TTC549 (cell line): ENCODE measurements around the gene TM4SF20.
"Not testable (repeated sequence)": the region's sequence is repeated elsewhere in the genome, so short reads cannot be mapped to it uniquely, and the experiment has no call there.

Source experiments
- FAIRE-seq: peaks from 2 replicates; lab custom pipeline; 2012; peaks lifted over from hg19 to GRCh38; lab: Jason Lieb, UNC

TM4SF20 gene

DNA sequence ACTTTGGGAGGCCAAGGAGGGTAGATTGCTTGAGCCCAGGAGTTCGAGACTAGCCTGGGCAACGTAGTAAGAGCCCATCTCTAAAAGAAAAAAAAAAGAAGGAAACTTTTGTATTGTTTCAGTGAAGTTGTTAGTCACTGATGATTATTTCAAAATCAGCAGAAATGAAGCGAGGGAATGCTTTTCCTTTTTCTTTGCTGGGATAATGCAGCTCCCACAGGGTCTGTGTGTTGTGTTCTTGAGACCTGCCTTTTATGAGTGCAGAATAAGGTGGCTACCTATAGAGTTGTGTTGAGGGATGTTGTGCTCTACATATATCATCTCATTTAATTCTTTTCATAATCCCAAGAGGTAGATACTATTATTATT lies 11.7 kb downstream of the TM4SF20 start:
- FAIRE-seq = no peak

DNA sequence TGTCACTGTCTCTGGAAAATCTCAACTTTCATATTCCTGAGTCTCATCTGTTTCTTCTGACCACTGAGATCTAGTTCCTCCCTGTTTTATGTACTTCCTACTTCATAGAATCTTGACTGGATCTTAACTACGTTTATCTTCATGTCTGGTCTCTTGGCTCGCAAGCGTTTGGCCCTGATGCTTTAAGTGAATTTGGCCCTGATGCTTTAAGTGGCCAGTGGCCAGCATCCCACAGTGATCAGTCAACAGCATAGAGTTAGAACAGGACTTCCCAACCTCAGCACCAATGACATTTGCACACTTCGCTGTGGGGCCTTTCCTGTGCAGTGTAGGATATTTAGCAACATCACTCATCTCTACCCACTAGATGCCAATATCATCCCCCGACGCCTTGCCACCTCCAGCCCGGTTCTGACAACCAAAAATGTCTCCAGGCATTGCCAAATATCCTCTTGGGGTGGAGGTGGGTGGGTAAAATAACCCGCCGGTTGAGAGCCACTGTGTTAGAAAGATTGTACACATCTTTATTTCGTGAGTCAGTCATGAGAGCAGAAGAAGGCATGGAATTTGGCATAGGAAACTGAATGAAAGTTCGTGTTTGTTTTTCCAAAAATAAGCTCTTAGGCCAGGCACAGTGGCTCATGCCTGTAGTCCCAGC lies 12.2 kb downstream of the TM4SF20 start:
- no peak for FAIRE-seq

DNA sequence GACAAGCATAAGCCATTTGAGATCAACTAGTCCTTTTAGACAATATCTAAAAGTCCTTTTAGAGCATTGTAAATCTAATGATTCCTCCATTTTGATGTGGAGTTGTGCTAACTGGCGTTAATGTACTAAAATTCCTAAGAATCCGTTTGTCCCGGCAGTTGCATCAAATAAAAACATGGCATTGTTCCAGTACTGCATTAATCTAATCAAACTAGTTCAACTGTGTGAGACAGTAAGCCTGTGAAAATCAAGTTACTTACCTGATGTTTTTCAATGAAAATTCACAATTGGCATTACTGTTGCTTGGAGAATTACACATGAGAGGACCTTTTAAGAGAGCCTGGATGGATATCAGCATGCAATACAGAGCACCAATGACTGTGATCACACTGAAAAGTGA lies 13.3 kb downstream of the TM4SF20 start:
- FAIRE-seq = no peak

DNA sequence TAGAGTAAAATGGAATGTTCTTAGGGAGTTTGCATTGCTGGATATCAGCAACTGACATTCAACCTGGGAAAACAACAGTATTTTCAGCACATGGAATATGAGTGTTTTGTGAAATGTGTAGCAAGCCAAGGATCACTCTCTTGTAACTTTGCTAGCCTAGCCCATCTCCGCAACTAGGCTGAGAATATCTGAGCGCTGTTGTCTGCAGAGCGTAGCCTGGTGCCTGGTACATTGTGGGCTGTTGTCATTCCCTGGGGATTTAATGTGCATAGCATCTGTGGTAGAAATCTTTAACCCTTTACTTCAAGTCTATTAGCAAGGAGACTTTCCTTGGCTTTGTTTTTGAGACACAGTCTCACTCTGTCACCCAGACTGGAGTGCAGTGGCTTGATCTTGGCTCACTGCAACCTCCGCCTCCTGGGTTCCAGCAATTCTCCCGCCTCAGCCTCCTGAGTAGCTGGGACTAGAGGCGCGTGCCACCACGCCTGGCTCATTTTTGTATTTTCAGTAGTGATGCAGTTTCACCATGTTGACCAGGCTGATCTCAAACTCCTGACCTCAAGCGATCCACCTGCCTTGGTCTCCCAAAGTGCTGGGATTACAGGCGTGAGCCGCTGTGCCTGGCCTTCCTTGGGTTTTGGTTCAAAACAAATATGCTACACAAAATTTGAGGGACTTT lies 14.4 kb downstream of the TM4SF20 start:
- not testable (repeated sequence) for FAIRE-seq

DNA sequence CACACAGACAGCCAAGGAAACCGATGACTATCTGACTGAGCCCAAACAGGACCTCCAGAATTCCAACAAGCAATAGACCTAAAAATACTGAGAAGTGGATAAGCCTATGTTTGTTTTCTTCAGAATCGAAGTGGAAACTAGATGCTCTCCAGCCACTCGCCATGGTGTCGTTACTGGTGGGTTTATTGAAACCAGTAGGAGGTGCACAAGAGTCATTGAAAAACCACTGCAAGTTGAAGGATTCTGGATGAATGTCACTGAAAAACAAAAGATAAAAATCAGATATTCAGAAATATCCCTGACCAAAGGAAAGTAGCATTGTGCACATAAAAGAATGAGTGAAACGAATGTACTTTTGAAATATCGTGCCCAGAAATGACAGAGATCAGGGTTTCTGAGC lies 15.3 kb downstream of the TM4SF20 start:
- peak; percentile 23 for FAIRE-seq

DNA sequence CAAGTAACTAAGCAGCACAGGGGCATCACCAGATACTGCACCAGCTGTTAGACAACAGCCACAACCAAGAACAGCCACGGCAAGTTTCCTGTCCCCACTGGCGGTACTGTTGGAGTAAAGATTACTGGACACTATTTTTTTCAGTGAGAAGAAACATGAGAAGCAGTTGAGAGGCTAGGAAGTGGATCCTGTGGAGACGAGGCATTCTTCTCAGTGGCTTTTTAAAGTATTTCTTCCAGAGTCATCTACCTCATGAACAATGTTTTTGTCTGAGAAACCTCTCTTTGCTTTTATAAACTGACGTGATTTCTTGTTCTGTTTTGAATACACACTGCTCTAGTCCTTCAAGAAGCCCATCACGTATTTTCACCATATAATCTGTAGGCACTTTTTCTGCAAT lies 18.8 kb downstream of the TM4SF20 start:
- no peak for FAIRE-seq

DNA sequence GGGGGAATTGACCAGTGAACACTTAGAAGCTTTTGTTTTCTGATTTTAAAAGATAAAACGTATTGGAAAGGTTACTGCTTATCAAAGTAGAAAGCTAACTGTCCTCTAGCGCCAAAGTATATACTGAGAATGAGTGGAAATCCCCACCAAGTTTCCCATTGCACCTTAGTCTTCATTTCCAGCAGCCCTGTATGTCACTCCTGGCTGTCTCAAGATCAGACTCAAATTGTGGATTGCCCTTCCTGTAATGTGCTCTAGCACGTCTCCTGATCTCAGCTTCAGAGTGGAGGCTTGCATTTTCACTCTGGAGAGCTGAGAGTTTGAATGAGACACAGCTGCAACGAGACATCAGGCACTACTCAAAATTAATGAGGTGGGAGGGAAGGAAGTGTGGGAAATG lies 27.5 kb downstream of the TM4SF20 start:
- no peak for FAIRE-seq

DNA sequence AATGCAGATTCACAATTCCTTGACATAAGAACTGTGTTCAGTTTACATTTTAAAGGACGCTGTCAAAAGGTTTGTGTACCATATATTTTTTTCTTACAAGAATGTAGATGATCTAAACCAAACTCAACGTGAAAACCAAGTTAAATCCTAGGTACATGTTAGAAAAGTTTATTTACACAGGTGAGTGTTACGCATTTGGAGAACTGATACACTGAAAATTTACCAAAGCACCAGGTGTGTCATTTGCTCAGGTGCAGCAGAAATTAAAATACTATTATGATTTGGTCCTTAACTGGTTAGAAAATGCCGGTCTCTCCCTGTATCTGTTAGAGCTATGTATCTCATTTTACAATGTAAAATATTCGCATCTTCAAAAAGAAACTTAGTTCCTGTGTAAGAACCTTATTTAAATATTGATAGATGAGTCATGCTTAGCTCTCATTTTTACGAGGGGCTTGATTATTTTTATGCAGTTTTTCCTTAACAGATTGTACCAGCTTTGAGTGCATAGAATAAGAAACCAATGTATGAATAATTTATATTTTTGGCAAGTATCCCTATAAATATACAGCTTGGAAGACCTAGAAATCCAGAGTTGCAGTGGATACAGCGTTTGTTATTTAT lies 29.0 kb downstream of the TM4SF20 start:
- FAIRE-seq = no peak

DNA sequence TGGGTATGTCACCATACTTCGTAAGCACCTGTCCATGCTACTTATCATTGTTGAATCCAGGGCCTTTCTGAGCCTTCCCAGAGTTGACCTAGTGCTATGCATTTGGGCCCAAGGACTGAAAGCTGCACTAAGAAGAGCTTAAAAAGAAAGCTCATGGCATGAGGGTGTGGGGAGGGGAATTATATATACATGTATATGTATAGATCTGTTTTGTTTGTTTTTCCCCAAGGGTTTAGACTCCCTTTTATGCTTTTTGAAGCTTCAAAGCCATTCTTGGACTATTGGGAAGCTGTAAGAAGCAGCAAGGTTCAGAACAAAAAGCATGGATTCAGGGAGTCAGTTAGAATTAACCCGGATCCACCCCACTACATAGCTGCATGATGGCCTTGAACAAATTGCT lies 30.8 kb downstream of the TM4SF20 start:
- no peak for FAIRE-seq

DNA sequence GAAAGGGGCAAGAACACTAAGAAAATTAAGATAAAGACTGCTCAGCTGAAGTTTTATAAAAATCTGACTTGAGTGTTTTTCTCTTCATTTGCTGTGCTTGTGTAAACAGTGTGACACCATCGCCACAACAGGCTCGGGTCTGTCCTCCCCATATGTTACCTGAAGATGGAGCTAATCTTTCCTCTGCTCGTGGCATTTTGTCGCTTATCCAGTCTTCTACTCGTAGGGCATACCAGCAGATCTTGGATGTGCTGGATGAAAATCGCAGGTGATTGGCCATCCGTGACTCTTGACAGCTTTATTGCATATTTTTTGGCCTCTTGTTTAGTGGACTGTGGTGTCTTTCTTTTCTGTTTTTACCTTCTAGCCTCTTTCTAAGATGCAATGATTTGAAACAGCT lies 32.0 kb downstream of the TM4SF20 start:
- FAIRE-seq = no peak

DNA sequence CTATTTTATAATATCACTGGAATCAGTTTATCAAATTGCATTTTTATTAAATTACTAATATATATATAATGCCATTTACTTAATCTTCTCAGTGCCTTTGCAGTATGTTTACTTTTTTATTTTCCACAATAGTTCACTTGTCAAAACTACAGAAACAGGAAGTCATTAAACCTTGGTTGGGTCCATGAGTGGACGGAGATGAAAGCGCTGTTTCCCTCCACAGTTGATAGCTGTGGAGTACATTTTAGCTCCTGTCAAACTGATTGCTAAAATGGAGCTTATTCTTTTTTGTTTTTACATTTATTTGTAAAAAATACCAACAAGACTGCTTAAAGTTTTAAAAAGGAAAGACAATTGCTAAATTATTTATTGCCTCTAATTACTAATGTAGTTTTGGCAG lies 34.9 kb downstream of the TM4SF20 start:
- no peak for FAIRE-seq

DNA sequence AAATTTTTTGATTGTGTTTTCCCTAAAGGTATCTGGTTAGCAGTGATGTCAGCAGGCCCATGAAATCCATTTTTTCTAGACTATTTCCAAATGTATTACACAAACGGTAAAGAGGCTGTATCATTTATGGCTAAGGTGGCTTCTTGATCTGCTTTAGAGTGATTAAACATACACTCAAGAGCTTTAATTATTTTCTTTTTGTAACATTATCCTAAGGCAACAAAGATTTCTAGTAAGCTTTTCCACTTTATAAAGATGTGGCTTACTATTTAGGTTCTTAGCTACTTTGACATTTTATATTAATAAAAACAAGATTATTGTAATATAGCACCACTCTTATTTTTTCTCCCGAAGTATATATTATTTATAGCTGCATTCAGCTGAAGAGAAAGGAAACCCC lies 37.6 kb downstream of the TM4SF20 start:
- no peak for FAIRE-seq

DNA sequence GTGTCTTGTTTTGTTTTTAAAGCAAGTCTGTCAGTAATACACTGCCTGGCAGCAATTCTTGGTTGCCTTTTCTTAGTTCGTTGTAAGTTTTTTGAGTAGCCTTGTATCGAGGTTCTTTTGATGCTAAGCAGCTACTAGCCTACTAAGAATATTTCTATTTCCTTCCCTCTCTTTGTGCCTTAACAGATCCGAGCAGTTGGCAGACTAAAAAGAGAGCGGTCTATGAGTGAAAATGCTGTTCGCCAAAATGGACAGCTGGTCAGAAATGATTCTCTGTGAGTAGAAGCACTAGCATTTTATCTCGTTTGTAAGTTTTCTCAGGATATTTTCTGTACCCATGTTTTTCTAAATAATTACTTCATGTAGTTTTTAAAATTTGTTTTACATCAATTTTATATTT lies 39.0 kb downstream of the TM4SF20 start:
- FAIRE-seq = no peak

DNA sequence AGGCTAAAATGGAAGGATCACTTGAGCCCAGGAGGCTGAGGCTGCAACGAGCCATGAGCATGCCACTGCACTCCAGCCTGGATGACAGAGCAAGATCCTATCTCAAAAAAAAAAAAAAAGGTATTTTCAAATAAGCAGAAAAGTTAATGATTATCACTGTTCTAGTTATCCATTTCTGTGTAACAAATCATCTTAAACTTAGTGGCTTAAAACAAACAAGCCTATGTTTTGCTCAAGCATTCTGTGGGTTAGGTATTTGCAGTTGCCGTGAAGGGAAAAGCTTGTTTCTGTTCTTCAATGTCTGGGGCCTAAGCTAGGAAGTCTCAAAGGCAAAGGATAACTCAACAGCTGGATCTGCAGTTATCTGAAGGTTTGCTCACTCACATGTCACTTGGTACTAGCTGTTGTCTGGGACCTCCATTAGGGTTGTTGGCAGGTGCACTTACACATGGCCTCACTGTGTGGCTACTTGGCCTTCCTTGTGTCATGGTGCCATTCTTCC lies 40.0 kb downstream of the TM4SF20 start:
- FAIRE-seq = no peak

DNA sequence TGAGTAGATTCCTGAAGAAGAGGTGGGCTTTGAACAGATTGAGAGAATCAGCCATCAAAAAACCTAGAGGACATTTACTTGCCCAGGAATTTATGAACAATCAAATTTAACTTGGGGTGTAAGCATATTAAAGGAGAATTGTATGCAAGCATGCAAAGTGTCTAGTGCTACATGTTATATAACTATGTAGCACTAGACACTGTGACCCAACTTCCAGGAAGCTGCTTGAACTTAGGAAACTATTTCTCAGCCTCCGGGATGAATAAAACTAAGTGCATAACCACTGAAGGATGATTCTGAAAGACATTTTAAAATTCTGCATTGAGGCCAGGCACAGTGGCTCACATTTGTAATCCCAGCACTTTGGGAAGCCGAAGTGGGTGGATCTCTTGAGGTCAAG lies 41.7 kb downstream of the TM4SF20 start:
- FAIRE-seq = no peak

DNA sequence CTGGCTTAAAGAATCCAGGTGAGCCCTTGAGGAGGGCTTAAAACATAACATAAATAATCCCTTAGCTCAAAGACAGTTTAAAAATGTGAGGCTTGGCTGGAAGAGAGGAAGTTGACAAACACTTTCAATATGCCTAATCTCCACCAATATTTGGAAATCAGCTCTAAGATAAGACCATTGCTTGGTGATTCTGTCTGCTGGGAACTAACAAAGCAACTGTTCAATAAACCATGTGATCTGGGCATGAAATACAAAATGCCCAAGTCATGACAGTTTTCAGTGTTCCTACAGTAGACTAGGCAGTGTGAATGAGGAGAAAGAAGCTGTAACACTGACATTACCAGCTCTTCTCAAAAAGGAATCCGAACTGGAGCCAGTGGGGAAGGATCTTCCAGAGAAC lies 43.4 kb downstream of the TM4SF20 start:
- no peak for FAIRE-seq

DNA sequence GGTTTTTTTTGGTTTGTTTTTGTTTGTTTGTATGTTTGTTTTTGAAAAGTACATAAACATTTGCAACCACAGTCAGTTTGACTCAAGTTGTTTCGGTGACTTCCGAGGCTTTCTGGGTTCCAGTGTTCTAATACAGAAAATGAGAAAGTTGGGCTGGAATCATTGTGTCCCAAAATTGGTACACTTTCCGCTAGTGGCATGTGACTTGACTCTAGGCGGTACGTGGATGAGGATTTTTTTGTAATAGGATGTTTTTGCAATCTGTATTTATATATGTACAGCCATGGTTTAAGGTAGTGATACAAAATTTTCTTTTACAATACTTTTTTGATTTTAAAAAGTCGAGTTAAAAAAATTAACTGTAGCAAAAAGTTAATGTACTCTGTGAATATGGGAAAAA lies 52.3 kb downstream of the TM4SF20 start:
- FAIRE-seq = no peak

DNA sequence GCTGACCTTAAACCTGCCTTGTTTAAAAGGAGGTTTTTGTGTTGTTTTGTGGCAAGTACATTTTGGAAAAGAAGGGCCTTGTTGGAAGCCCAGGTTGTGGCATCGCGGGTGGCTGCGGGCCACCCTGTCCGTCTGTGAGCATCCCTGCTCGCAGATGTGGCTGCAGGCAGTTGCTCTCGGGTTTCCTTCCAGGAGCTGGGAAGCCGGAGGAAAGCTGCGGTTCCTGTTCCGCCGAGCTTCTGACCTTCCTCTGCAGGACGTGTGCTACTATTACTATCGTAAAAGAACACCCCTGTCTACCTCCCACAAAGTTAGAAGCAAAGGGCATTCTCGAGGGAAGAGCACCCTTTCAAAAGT lies 53.3 kb downstream of the TM4SF20 start:
- no peak for FAIRE-seq

DNA sequence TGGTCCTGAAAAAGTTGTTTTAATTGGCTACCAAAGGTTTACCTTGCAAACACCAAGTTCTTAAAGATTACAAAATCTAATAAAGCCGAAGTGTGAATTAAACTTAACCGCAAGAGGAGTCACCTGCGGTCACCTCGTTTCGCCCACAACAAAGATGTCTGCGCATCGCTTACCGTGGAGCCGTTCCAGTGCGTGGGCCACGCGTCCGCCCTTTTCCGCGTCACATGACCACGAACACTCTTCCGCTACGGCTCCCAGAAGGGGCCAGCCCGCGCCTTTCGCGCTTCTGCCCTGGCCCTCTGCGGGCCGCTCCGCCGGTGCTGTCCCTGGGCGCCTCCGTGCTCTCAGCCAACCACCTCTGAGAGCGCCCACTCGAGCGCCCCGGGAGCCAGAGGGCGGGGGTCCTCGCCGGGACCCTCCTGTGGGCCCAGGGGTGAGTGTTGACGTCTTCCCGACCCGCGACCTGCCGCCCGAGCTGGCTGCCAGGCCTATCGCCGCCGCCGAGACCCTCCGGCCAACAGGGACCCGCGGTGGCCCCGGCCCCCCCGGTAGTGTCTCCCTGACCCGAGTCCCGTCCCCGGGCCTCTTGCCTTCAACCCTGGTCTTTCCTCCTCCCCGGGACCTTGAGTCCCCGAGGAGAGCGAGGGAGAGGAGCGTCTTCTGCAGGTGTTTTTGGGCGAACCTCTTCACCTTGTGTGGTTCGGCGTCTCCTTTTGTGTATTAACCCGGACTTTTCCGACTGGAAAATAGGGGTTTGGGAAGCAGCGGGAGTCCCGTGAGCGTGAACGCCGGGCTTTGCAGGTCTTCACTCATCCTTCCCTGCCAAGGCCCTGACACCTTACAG lies 53.9 kb downstream of the TM4SF20 start, which contains the start of gene MFF:
TSS of gene MFF (plus strand) at position 257 of the 844 bp plus-strand sequence. CDS start 5,415 bp downstream, outside the sequence.
- FAIRE-seq = peak; percentile 58

DNA sequence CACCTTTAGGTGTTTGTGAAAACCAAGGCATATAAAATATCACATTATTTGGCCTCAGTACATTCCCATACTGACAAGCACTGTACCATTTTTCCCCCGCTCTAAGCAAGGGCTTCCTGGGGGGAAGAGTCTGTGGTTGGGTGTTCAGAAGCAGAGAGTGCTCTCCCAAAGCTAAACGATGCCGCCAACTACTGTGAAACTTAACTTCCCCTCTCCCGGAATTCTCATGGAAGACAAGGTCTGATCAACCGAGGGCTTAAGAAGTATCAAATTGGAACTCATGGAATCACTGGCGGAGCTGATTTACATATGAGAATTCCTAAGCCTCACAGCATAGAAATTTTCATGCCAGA lies 54.5 kb downstream of the TM4SF20 start:
- no peak for FAIRE-seq

DNA sequence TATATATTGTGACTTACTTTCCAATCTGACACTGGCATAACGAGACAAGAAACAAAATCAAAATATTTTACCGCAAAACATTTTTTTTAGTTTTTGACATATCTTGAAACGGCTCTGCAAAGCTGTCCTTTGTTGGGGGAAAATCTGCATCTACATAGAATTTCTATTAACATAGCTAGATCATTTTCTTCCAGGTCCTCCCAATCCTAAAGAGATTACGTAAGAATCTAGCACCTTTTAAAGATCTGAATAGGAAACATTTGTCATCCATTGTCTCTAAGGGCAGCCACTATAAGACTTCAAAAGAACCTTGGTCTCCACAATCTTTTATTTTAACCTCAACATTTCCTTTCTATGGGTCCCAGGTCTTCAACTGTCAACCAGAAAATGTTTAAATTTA lies 55.3 kb downstream of the TM4SF20 start:
- FAIRE-seq = no peak

DNA sequence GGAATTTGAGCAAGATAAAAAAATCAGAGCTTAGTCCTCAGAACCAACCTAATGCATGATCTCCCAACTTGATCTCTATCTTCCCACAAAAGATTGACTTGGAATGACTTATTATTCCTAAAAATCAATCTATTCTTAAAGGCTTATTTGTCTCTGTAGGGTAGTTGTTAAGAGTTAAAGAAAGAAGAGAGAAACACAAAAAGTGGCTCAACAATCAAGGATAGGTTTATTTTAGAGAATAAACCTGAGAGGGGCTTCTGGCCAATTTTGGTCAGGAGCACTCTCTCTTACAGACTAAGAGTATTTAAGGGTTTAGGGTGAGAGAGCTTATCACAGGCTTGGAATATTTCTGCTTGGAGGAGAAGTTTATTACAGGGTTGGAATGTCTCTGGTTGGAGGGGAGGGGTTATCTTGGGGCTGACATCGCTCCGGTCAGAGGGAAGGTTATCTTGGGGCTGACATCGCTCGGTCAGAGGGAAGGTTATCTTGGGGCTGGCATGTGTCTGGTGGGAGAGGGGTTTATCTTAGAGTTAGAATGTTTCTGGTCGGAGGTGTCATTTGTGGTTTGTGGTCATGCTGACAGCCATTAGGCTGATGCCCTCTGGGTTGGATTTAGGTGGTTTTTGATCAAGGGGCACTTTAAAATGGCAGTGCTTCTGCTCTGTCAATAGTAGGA lies 56.4 kb downstream of the TM4SF20 start:
- FAIRE-seq = no peak
